Mucosa of rectum (tissue), 2 donors: ENCODE results near the gene GEN1.

ENCODE experiments used
- H3K27ac ChIP-seq, 2 donors: one replicate each; pipeline ENCODE4 v1.7.0; 2013; ENCODE audit warnings: inconsistent platforms in 2 of 2, low read depth in 2 of 2, low read length in 2 of 2
- H3K27me3 ChIP-seq, 2 donors: one replicate each; pipeline ENCODE4 v1.7.0; 2013; ENCODE audit warnings: low read length in 2 of 2; ENCODE audit not compliant: control insufficient read depth in 2 of 2, insufficient read depth in 2 of 2
- H3K36me3 ChIP-seq, 2 donors: one replicate each; pipeline ENCODE4 v1.7.0; 2013; ENCODE audit warnings: low read length in 2 of 2; ENCODE audit not compliant: control insufficient read depth in 2 of 2, insufficient read depth in 2 of 2
- H3K4me1 ChIP-seq, 2 donors: one replicate each; pipeline ENCODE4 v1.7.0; 2013; ENCODE audit warnings: low read length in 2 of 2, mild to moderate bottlenecking in 1 of 2; ENCODE audit not compliant: control insufficient read depth in 2 of 2, insufficient read depth in 2 of 2
- H3K4me3 ChIP-seq, 2 donors: one replicate each; pipeline ENCODE4 v1.7.0; 2013; ENCODE audit warnings: low read length in 2 of 2
- H3K9ac ChIP-seq, 2 donors: one replicate each; pipeline ENCODE4 v1.7.0; 2013; ENCODE audit warnings: low read length in 2 of 2, low read depth in 1 of 2, mild to moderate bottlenecking in 1 of 2
- H3K9me3 ChIP-seq, 2 donors: one replicate each; pipeline ENCODE4 v1.7.0; 2013; ENCODE audit warnings: low read length in 2 of 2; ENCODE audit not compliant: control insufficient read depth in 2 of 2
- donor health status: healthy.
- donor health status: Normal muscosa, but diverticular disease.

GEN1 gene

GRCh38 chr2:17752892-17753802 is 791 bp upstream of the GEN1 start:
- Histone ChIP-seq H3K27me3 (no peaks in the 10 kb centered on the region), H3K36me3 (no peaks in the 10 kb centered on the region), H3K9me3 (no peaks in the 10 kb centered on the region), H3K4me1 (peaks cover 13 to 14% of the 10 kb centered on the region in 2 donors), H3K27ac (peak overlapping the region; percentile 95 to 97), H3K9ac (peak overlapping the region; percentile 83 to 95), H3K4me3 (peak overlapping the region; percentile 88 to 92)

DNA sequence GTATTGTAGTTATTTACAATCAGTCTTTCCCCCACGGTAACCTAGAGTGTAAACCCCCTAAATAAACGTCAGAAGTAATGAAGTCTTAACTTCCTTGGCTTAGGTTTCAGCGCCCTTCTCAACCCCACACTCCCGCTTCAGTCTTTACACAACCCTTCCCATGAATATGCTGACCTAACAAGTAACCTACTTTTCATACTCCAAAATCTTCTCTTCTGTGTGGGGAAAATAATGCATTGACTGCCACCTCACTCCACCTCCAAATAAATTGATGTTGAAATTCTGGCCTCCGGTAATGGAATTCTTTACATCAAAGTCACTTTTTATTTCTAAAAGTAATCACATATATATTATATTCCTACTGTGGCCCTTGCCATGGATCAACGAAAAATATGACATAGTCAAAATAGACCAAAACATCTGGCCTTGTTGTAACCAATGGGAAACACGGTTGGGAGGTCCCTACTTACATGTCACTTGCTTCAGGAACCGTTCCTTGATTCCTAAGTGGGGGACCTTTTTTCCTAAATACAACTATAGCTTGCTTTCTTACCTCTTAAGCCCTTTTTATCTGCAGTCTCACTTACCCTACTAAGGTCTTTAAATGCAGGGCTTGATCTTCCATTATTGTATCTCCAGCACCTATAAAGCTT is 961 bp downstream of the GEN1 start:
- H3K4me3 ChIP-seq: peak overlapping the region; percentile 88 to 92
- H3K9ac ChIP-seq: peak overlapping the region; percentile 86 to 95
- H3K27ac ChIP-seq: peak overlapping the region; percentile 95 to 97
- no peaks in the 10 kb centered on the region for H3K9me3 ChIP-seq
- H3K36me3 ChIP-seq: no peaks in the 10 kb centered on the region
- H3K27me3 ChIP-seq: no peaks in the 10 kb centered on the region
- peaks cover 13 to 14% of the 10 kb centered on the region in 2 donors for H3K4me1 ChIP-seq

DNA sequence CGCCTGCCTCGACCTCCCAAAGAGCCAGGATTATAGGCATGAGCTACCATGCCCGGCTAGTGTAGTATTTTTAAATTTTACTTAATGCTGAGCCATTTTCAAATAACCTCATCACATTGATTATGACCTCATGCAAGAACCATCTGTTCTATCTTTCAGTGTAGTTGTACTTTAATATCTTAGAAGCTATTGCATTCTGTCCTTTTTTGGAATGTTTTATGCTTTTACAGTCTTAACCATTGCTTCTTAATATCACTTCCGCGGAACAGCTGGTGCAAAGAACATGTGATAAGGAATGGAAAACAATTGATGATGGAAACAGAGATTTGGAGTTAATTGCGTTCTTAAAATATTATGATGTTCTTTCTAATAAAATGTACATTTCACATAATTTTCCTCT is 2.7 kb downstream of the GEN1 start:
- peaks cover 0 to 5% of the 10 kb centered on the region in 2 donors for H3K36me3 ChIP-seq
- H3K4me3 ChIP-seq: no peak overlapping the region
- H3K27me3 ChIP-seq: no peaks in the 10 kb centered on the region
- H3K4me1 ChIP-seq: peaks cover 13 to 14% of the 10 kb centered on the region in 2 donors
- H3K9ac ChIP-seq: no peak overlapping the region
- H3K27ac ChIP-seq: no peak overlapping the region
- no peaks in the 10 kb centered on the region for H3K9me3 ChIP-seq

DNA sequence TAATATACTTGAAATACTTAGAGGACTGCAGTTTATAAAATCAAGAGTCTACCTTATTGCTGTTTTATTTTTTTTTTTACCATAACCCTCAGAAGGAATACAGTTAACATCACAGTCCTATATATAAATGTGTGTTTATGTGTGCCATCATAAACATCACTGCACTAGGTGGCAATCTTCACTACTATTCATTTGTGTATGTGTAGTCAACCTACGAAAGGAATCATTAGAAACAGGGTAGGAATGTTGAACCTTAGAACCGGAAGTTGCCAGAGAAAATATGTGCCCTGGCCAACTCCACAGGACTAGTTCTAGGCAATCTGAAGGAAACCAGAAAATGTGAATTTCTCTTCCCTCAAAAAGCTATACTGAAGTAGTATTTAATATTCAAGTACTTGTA is 3.4 kb downstream of the GEN1 start:
- Histone ChIP-seq H3K9me3 (no peaks in the 10 kb centered on the region), H3K27me3 (no peaks in the 10 kb centered on the region), H3K36me3 (peaks cover 0 to 7% of the 10 kb centered on the region in 2 donors), H3K4me1 (peaks cover 13 to 14% of the 10 kb centered on the region in 2 donors), H3K9ac (no peak overlapping the region), H3K27ac (no peak overlapping the region), H3K4me3 (no peak overlapping the region)

DNA sequence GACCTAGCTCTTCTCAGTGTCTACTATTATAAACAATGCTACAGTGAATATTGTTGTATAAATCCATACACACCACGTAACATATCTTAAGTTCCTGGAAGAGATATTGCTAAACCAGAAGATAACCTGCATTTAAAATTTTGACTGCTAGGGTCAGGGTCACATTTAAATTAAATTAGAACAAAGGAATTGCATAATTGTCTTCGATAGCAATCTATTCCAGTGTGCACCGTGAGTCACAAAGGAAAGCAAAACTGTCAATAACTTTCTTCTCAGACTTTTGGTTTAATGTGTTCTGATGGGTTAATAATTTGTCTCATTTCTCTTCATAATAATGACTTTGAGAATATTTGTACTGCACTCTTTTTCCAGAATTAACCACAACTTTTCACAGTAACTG is 4.2 kb downstream of the GEN1 start:
- H3K27me3 ChIP-seq: no peaks in the 10 kb centered on the region
- H3K4me1 ChIP-seq: peaks cover 9 to 14% of the 10 kb centered on the region in 2 donors
- no peak overlapping the region for H3K27ac ChIP-seq
- H3K4me3 ChIP-seq: no peak overlapping the region
- no peak overlapping the region for H3K9ac ChIP-seq
- no peaks in the 10 kb centered on the region for H3K9me3 ChIP-seq
- peaks cover 0 to 9% of the 10 kb centered on the region in 2 donors for H3K36me3 ChIP-seq

DNA sequence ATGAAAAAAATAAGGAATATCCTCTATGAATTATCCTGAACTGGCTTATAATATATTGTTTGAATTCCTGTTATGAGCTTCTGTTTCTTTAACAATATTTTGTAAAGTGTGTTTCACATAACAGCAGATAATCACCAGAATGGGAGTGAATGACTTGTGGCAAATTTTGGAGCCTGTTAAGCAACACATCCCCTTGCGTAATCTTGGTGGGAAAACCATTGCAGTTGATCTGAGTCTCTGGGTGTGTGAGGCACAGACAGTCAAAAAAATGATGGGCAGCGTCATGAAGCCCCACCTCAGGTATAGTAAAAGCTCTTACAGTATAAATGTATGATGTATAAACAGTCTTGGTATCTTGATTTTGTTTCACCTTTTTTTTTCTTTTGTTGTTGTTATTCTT is 5.9 kb downstream of the GEN1 start:
- H3K27me3 ChIP-seq: no peaks in the 10 kb centered on the region

DNA sequence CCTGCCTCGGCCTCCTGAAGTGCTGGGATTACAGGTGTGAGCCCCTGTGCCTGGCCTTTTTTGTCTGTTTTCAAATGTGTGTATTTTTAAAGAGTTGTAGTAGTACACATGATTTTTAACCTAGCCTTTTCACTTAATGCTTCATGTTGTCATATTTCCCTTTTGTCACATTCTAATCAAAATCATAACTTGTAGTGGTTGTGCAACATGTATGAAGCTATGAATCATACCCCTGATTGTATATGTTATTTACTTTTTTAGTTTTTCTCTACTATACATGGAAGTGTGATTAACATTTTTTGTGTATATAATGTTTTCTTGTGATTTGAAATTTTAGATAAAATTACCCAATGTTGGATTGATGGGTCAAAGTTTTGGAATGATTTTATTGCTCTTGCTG is 8.5 kb downstream of the GEN1 start:
- Histone ChIP-seq H3K4me3 (no peak overlapping the region), H3K4me1 (no peaks in the 10 kb centered on the region), H3K9me3 (no peaks in the 10 kb centered on the region), H3K27ac (no peak overlapping the region), H3K27me3 (no peaks in the 10 kb centered on the region), H3K9ac (no peak overlapping the region), H3K36me3 (peaks cover 7 to 9% of the 10 kb centered on the region in 2 donors)

More for the DNA sequence above, 5.9 kb downstream of the GEN1 start:
- Histone ChIP-seq H3K4me3 (no peak overlapping the region), H3K9me3 (no peaks in the 10 kb centered on the region), H3K36me3 (peaks cover 7 to 9% of the 10 kb centered on the region in 2 donors), H3K9ac (no peak overlapping the region), H3K27ac (no peak overlapping the region), H3K4me1 (peaks cover 3 to 7% of the 10 kb centered on the region in 2 donors)

- Histone ChIP-seq H3K27ac (no peak overlapping the region), H3K9ac (no peak overlapping the region), H3K4me3 (no peak overlapping the region), H3K9me3 (no peaks in the 10 kb centered on the region), H3K36me3 (peaks cover 7 to 13% of the 10 kb centered on the region in 2 donors), H3K4me1 (no peaks in the 10 kb centered on the region), H3K27me3 (no peaks in the 10 kb centered on the region)
Observed at GRCh38 chr2:17763641-17764333, 9.8 kb downstream of the GEN1 start.

DNA sequence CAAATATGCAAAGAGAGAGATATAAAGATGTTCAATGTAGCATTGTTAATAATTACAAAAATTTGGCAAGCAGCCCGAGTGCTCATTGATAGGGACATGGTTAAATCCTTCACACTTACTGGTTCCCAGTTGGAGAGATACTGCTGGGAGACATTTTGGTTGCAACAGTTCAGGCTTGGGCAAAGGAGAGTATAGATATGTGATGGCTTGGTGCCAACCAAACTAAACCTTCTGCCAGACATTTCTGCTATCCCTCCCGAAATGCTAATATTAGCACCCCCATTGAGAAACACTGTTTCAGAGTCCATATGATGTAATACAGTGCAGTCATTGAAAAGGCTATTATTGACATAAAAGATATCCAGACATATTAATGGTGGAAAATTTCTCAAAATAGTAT is 11.5 kb downstream of the GEN1 start:
- no peaks in the 10 kb centered on the region for H3K9me3 ChIP-seq
- no peak overlapping the region for H3K9ac ChIP-seq

DNA sequence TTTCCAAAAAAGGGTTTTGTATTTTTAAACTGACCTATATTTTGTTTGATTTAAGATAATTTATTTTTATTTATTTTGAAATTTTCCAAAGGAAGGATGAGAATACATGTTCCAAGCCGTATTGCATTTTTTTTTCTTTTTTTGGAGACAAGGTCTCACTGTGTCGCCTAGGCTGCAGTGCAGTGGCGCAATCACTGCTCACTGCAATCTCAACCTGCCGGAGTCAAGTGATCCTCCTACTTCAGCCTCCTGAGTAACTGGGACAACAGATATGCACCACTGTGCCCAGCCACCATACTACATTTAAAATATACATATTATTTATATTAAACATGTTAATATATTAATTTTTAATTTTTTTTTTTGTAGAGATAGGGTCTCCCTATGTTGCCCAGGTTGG is 15.0 kb downstream of the GEN1 start:
- Histone ChIP-seq H3K4me1 (no peaks in the 10 kb centered on the region), H3K27me3 (no peaks in the 10 kb centered on the region), H3K9me3 (no peaks in the 10 kb centered on the region), H3K27ac (no peak overlapping the region), H3K36me3 (peaks cover 0 to 11% of the 10 kb centered on the region in 2 donors), H3K4me3 (no peak overlapping the region), H3K9ac (no peak overlapping the region)

More for the DNA sequence above, 11.5 kb downstream of the GEN1 start:
- H3K36me3 ChIP-seq: peaks cover 7 to 13% of the 10 kb centered on the region in 2 donors
- no peaks in the 10 kb centered on the region for H3K27me3 ChIP-seq
- H3K4me3 ChIP-seq: no peak overlapping the region
- H3K4me1 ChIP-seq: no peaks in the 10 kb centered on the region
- H3K27ac ChIP-seq: no peak overlapping the region
